Measurements from ENCODE around the gene SH3BGRL. TPM values are rescaled to one million over a fixed set of nuclear protein-coding genes. Genes with fewer than 3 reads are reported as not detected.

The SH3BGRL gene
- total RNA-seq, 1 experiment from 2014 or later: 32.4 TPM

GRCh38 chrX:81259020-81259713, 57.3 kb downstream of the SH3BGRL start:
- Histone ChIP-seq H3K36me3 (ENCODE audit: control insufficient read depth in 1 of 2, insufficient read depth in 2 of 2, low read length in 2 of 2) (no peaks in the 10 kb centered on the region), H3K27me3 (ENCODE audit: insufficient read depth, low read length) (no peaks in the 10 kb centered on the region), H3K4me3 (replicated peaks in 1 of 2; ENCODE audit: low read depth in 1 of 2, low read length in 2 of 2) (no peak overlapping the region), H3K79me2 (ENCODE audit: insufficient read depth, low read length) (no peaks in the 10 kb centered on the region), H3K27ac (ENCODE audit: low read depth, low read length) (no peak overlapping the region), H3K9me3 (ENCODE audit: control insufficient read depth in 1 of 2, insufficient read depth in 1 of 2, low read depth in 1 of 2, low read length in 2 of 2) (no peaks in the 10 kb centered on the region), H3K9me2 (ENCODE audit: insufficient read depth) (no peaks in the 10 kb centered on the region), H3K4me1 (ENCODE audit: control insufficient read depth in 1 of 2, insufficient read depth in 2 of 2, low read length in 2 of 2) (no peaks in the 10 kb centered on the region), H2AFZ (ENCODE audit: low read depth, low read length, poor library complexity, severe bottlenecking) (no peak overlapping the region), H4K20me1 (ENCODE audit: insufficient read depth) (no peaks in the 10 kb centered on the region), H3K4me2 (ENCODE audit: low read length) (no peak overlapping the region), H3K9ac (ENCODE audit: low read length) (no peak overlapping the region)
- ATAC-seq (no peak), DNase-seq (ENCODE audit: low read depth, low spot score) (no peak)
- intact Hi-C loops (cut with micrococcal nuclease): no loop called here
- ChIA-PET CTCF (no interaction called here), RAD21 (ENCODE audit: low non-redundant PET in 1 of 2, low total read pairs in 2 of 2, uncharacterized antibody in 2 of 2, unreplicated experiment in 2 of 2) (no interaction called here), POLR2A (no interaction called here)
- BruUV-seq (replicated peaks): no TSS peak
- no peak for TF ChIP-seq POLR2A (IDR thresholded peaks at IDR 0.05; ENCODE audit: borderline replicate concordance, extremely low read depth, insufficient read depth, insufficient read length)
- no peak for TF ChIP-seq EGR1 (IDR thresholded peaks at IDR 0.05; ENCODE audit: low read depth)
- no peak for TF ChIP-seq SIN3A (IDR thresholded peaks at IDR 0.05; ENCODE audit: low read depth)
- TF ChIP-seq, protein P1, sequence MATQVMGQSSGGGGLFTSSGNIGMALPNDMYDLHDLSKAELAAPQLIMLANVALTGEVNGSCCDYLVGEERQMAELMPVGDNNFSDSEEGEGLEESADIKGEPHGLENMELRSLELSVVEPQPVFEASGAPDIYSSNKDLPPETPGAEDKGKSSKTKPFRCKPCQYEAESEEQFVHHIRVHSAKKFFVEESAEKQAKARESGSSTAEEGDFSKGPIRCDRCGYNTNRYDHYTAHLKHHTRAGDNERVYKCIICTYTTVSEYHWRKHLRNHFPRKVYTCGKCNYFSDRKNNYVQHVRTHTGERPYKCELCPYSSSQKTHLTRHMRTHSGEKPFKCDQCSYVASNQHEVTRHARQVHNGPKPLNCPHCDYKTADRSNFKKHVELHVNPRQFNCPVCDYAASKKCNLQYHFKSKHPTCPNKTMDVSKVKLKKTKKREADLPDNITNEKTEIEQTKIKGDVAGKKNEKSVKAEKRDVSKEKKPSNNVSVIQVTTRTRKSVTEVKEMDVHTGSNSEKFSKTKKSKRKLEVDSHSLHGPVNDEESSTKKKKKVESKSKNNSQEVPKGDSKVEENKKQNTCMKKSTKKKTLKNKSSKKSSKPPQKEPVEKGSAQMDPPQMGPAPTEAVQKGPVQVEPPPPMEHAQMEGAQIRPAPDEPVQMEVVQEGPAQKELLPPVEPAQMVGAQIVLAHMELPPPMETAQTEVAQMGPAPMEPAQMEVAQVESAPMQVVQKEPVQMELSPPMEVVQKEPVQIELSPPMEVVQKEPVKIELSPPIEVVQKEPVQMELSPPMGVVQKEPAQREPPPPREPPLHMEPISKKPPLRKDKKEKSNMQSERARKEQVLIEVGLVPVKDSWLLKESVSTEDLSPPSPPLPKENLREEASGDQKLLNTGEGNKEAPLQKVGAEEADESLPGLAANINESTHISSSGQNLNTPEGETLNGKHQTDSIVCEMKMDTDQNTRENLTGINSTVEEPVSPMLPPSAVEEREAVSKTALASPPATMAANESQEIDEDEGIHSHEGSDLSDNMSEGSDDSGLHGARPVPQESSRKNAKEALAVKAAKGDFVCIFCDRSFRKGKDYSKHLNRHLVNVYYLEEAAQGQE (IDR thresholded peaks at IDR 0.05; ENCODE audit: low read depth): no peak
- TF ChIP-seq RAD21 (IDR thresholded peaks at IDR 0.05; ENCODE audit: low read depth): no peak
- TF ChIP-seq YY1 (IDR thresholded peaks at IDR 0.05; ENCODE audit: extremely low read depth, insufficient replicate concordance, low read depth, low read length): no peak
- no peak for TF ChIP-seq ZFX (IDR thresholded peaks at IDR 0.05)
- TF ChIP-seq SRF (IDR thresholded peaks at IDR 0.05; ENCODE audit: low read depth): no peak
- no peak for TF ChIP-seq CEBPB (IDR thresholded peaks at IDR 0.05; ENCODE audit: low read depth)
- TF ChIP-seq SP1 (IDR thresholded peaks at IDR 0.05; ENCODE audit: low read depth): no peak
- TF ChIP-seq, protein P2, sequence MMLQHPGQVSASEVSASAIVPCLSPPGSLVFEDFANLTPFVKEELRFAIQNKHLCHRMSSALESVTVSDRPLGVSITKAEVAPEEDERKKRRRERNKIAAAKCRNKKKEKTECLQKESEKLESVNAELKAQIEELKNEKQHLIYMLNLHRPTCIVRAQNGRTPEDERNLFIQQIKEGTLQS (IDR thresholded peaks at IDR 0.05): no peak
- TF ChIP-seq EZH2phosphoT487 (IDR thresholded peaks at IDR 0.05; ENCODE audit: borderline replicate concordance): no peak
- TF ChIP-seq POLR2AphosphoS5 (IDR thresholded peaks at IDR 0.05; ENCODE audit: low read depth, low read length): no peak
